GM18873 (cell line): ENCODE data around the gene EPHA4.
"Not testable (repeated sequence)": the region's sequence is repeated elsewhere in the genome, so short reads cannot be mapped to it uniquely, and the experiment has no call there.

Source experiments
- ATAC-seq: cut with Tn5 transposase; IDR thresholded peaks from one replicate; pipeline ENCODE4 v1.9.1; 2021; ENCODE audit warnings: mild to moderate bottlenecking, moderate library complexity, moderate number of reproducible peaks; ENCODE audit not compliant: unreplicated experiment, low FRiP score

EPHA4 gene

DNA sequence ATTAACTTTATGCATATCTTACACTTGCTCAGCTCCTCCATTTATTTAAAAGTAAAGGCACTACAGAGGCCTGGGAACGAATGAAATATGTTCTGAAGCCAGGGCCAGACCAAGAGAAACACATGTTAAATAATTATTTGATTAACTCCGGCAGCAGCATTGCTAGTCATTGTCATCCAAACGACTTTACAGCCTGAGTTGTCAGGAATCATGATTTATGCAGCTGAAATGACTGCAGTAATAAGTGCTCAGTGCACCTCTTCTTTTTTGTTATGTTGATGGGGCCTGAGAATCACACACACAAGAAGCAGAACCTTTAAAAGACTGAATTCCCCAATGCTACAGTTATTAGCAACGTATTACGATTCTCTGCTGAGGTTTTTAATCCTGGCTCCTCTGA, 58.9 kb downstream of the EPHA4 start:
- ATAC-seq: no peak

- not testable (repeated sequence) for ATAC-seq
Observed at GRCh38 chr2:221511325-221511724, 60.8 kb downstream of the EPHA4 start.

GRCh38 chr2:221506469-221506868, 65.6 kb downstream of the EPHA4 start:
- no peak for ATAC-seq

DNA sequence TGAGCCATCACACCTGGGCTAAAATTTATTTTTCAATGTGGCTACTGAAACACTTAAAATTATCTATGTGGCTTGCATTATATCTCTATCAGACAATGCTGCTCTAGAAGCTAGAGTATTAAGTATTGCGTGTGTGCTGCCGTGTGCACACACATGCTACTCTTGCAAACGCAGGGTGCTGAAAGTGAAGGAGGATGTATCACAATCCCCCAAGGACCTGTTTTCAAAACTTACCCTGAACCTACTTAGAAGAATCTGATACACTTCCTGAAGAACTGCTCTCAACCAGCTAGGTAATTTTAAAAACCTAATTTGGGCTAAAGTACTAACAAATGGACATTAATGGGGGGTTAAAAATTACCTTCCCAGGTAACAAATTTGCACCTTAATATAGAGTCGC, 66.5 kb downstream of the EPHA4 start:
- ATAC-seq: no peak

GRCh38 chr2:221504905-221505304, 67.2 kb downstream of the EPHA4 start:
- ATAC-seq: no peak

DNA sequence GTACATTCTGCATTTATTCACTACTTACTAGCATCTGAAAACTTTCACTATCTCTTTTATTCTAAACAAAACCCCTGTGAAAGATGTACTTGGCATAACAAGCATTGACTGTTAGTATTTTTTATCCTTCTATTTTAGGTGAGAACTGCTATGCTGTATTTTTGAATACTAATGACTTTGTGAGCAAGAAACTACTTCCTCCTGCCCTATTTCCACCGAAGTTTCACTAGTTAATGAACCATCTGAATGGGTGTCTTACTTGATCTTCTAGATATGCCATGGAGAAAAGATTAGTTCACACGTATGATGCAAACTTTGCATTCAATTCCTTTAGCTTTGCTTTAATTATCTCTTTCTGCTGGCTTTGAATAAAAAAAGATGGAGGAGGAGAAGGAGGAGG, 68.1 kb downstream of the EPHA4 start:
- ATAC-seq: no peak

DNA sequence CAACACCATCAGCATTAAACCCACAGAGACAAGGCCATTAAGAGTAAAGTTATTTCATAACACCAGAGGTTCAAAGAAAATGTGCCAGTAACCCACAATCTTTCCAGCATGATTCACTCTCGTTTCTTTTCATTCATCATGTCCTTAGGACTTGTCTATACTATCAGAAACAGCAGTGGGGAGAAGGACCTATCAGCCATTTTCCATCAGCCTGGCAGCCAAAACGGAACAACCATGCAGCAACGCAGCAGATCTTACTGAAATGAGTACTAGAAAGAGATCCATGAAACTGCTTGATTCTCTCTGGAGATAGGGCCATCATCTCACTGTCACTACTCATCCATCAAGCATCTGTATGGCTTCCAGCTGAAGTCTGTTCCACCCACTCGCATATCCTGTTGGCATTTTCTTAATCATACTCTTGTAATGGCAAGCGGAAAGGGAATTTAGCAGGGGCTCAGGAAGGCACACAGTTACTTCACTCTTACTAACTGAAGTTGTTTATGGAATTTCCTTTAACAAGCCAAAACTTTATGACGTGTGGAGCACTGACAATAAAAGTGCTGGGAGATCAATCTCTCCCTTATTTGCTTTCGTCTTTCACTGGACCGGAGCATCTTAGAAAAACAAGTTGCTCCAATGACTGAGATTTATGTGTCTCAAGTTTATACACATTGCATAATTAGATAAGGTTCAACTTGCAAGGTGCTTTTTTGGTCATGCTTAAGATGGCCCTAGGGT, 69.7 kb downstream of the EPHA4 start:
- ATAC-seq: no peak

GRCh38 chr2:221501883-221502269, 70.2 kb downstream of the EPHA4 start:
- ATAC-seq: no peak

DNA sequence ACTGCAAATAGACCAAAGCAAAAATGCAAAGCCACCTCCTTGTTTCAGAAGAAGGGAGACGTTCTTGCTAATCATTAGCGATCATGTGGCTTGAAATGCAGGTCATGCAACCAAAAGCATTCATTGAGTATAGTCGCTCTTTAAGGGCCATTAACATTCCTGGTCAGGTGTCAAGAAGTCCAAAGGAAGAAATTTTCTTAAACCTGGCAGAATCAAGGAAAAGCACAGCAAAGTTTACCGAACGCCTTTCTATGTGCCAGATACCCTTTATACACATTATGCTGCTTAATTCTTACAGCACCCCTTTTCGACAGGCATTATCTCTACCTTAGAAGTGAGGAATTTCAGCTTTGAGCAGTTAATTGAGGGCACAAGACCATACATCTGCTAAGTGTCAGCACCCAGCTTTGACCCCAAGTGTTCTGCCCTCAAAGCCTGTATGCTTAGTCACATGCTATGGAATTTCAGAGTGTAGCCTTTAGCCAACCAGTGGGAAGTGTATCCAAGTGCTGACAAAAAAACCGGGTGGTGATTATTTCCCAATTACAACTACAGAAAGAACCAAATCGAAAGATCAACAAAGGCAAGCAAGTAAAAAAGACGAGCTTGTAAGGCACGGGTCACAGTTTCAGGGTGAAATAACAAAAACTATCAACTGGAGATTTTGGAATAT, 70.8 kb downstream of the EPHA4 start:
- ATAC-seq: no peak

DNA sequence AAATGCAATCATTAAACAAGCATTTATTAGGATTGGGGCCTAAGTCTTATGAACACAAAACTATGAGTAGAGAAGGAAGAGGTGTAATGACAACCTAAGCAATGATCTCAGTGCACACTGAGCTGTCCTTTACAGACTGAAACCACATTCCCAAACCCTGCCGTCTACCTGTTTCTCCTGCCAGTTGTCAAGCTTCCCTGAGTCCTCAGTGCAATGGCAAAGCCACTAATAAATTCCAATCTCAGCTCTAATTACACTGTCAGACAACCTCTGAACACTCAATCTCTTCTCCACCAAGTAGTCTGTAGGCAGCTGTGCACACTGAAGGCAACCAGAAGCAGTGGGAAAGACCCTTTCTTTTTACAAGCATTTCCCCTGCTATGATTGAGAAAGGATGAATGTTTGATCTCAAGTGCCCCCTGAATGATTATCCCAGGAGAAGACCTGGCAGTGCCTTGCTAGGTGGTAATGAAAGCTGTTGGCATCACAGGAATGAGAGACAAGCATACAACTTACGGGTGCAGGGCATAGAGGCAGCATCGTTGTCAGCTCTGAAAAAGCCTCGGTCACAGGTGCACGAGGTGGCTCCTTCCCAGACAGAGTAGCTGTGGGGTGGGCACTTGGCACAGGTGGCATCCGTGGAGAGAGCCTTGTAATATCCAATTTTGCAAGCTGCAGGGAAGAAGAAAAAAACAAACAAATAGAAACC, 71.4 kb downstream of the EPHA4 start:
- ATAC-seq: no peak

GRCh38 chr2:221495731-221496130, 76.4 kb downstream of the EPHA4 start:
- ATAC-seq: no peak

GRCh38 chr2:221494556-221494955, 77.5 kb downstream of the EPHA4 start:
- no peak for ATAC-seq

DNA sequence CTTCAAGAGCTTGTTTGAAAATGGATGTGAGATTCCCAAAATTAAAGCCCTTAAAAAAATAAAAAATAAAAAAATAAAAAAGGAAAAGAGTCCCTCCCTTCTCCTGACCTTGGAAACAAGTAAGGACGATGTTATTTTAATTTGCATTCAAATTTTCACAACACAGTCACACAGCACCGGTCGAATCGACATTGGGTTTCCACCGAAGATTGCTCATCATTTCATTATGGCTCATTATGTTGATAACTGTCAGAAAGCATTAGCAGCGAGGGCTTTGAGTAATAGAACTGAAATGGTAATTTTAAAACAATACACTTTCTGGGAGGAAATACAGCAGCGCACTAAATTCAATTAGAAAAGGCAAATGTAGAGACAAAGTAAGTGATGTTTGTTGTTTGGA, 78.7 kb downstream of the EPHA4 start:
- no peak for ATAC-seq

DNA sequence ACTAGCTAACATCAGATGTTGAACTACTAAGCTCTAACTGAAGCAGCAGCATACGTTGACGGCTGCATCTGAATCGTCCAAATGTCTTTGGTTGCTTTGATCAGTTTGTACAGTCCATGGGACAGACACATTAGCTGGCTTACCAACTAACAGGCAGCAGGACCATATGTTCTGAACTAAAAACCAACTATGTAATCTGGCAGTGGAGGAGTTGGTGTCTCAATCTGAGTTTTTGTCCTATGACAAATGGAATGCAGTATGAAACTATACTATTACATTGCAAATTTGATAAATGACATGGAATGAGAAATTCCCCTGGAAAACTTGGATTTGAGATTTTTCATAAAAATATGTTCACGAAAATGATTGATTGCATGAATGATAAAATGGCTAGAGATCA, 79.5 kb downstream of the EPHA4 start:
- no peak for ATAC-seq

GRCh38 chr2:221490506-221491060, 81.5 kb downstream of the EPHA4 start:
- ATAC-seq: no peak

DNA sequence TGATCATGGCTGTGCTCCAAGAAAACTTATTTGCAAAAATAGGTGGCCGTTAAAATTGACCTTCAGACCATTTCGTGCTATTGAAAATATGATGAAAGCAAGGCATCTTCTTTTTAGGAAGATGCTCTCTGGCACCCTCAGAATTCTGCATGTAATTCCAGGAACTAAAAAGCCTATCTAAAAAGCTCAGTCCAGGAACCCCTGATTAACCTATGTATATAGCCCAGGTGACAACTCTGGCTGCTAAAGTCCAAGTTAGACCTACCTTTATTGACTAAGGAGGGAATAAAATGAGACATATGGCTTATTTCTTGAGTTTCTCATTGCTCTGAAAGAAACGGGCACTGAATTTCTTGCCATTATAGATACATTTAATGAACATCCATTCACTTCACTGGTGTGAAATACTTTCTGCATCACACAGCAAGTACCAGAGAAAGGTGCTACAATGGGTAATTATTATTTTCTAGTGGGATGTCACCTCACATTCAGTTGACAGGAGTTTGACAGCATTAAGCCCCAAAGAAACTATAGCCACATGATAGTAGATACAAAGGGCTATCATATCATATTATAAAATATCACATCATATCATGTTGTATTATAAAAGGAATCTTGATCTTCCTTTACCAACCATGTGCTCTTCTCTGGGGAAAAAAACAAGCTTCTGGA, 83.8 kb downstream of the EPHA4 start:
- ATAC-seq: no peak

- no peak for ATAC-seq
Observed at GRCh38 chr2:221486106-221486505, 86.0 kb downstream of the EPHA4 start.

DNA sequence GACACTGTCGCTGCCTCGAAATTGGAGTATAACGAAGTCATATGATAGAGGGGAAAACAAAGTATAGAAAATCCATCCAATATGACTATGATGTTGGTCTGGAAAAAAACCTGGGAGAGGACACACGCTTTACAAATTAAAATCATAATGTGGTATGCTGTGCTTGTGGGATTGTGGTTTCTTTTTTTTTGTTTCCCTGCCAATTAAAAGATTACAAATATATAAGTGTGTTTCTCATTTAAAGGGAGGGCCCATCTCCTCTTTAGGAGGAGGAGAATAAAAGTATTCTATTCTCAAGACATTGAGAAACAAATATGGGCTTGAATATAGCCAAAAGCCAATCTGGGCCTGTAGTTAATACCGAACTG, 86.6 kb downstream of the EPHA4 start:
- ATAC-seq: no peak

GRCh38 chr2:221484761-221485502, 87.2 kb downstream of the EPHA4 start:
- ATAC-seq: no peak
